Cardiac muscle cell (in vitro differentiated cells and primary cell): ENCODE results near the gene ESF1. TPM values are rescaled to one million over a fixed set of nuclear protein-coding genes. Genes with fewer than 3 reads are reported as not detected.
A peak's percentile ranks its signal among the peaks of the same experiment; 100 is the strongest.

Experiments
- DNase-seq, 2 donors: peaks; one replicate each; pipeline versions ENCODE4 v3.0.0 to v3.0.0-alpha.2; 2010 to 2017; ENCODE audit warnings: low read depth in 1 of 2, low spot score in 1 of 2
- H3K27ac ChIP-seq: fragments of 200-600 bp; sonication (generic); 2 replicates; pipeline ENCODE4 v1.5.1; 2016
- H3K27me3 ChIP-seq: fragments of 200-600 bp; sonication (generic); 2 replicates; pipeline ENCODE4 v1.6.0; 2016; ENCODE audit warnings: control low read depth
- H3K36me3 ChIP-seq: fragments of 200-600 bp; sonication (generic); 2 replicates; pipeline ENCODE4 v1.5.1; 2016; ENCODE audit warnings: control low read depth
- H3K4me1 ChIP-seq: fragments of 200-600 bp; sonication (generic); 2 replicates; pipeline ENCODE4 v1.8.1; 2017; ENCODE audit warnings: low read depth, mild to moderate bottlenecking, mixed run types
- H3K4me3 ChIP-seq: fragments of 200-600 bp; sonication (generic); 2 replicates; pipeline ENCODE4 v1.5.1; 2016; ENCODE audit warnings: mild to moderate bottlenecking
- H3K9me3 ChIP-seq: fragments of 200-600 bp; sonication (generic); 2 replicates; pipeline ENCODE4 v1.5.1; 2017; ENCODE audit warnings: low read depth, mild to moderate bottlenecking, control low read depth
- CTCF ChIP-seq: IDR thresholded peaks from 2 replicates; pipeline ENCODE4 v1.5.1; 2012; ENCODE audit warnings: low read depth, mild to moderate bottlenecking, low read length
- polyA plus RNA-seq: library from polyadenylated mRNA; unstranded; fragments of >200 nt; fragmentation: Nextera tagmentation; extraction: Ambion mirVana; gene quantifications from 2 replicates; pipeline ENCODE4 v1.2.1, GENCODE V29; 2016
- total RNA-seq: library from RNA; depleted of rRNA; stranded (reverse); fragments of >200 nt; gene quantifications from 2 replicates; pipeline ENCODE4 v1.2.3, GENCODE V29; 2016

The ESF1 gene
- total and polyA plus RNA-seq, 2 experiments from 2014 or later: 9.2 to 16.6 TPM

GRCh38 chr20:13676682-13677081, 108.0 kb downstream of the ESF1 start:
- DNase-seq: no peak
- H3K4me1 ChIP-seq: no peaks in the 10 kb centered on the region
- H3K4me3 ChIP-seq: no peak overlapping the region
- H3K9me3 ChIP-seq: no peaks in the 10 kb centered on the region
- no peak for TF ChIP-seq CTCF
- H3K27ac ChIP-seq: no peak overlapping the region
- H3K36me3 ChIP-seq: no peaks in the 10 kb centered on the region
- no peaks in the 10 kb centered on the region for H3K27me3 ChIP-seq

- Histone ChIP-seq H3K27me3 (no peaks in the 10 kb centered on the region), H3K36me3 (no peaks in the 10 kb centered on the region), H3K27ac (no peak overlapping the region), H3K4me3 (no peak overlapping the region), H3K9me3 (no peaks in the 10 kb centered on the region), H3K4me1 (no peaks in the 10 kb centered on the region)
- DNase-seq: no peak
- TF ChIP-seq CTCF: no peak
These were observed 112.0 kb downstream of the ESF1 start for GRCh38 chr20:13672690-13673089.

GRCh38 chr20:13671916-13672378, 112.8 kb downstream of the ESF1 start:
- TF ChIP-seq CTCF: no peak
- no peak overlapping the region for H3K27ac ChIP-seq
- H3K4me3 ChIP-seq: no peak overlapping the region
- H3K4me1 ChIP-seq: no peaks in the 10 kb centered on the region
- no peaks in the 10 kb centered on the region for H3K27me3 ChIP-seq
- DNase-seq: peak in 1 of 2 donors; percentile 68
- H3K9me3 ChIP-seq: no peaks in the 10 kb centered on the region
- H3K36me3 ChIP-seq: no peaks in the 10 kb centered on the region

- no peak for TF ChIP-seq CTCF
- Histone ChIP-seq H3K9me3 (no peaks in the 10 kb centered on the region), H3K27me3 (no peaks in the 10 kb centered on the region), H3K4me3 (no peak overlapping the region), H3K27ac (no peak overlapping the region), H3K4me1 (no peaks in the 10 kb centered on the region), H3K36me3 (no peaks in the 10 kb centered on the region)
- DNase-seq: no peak
These were observed 113.2 kb downstream of the ESF1 start for GRCh38 chr20:13671512-13671911.

GRCh38 chr20:13670160-13670559, 114.6 kb downstream of the ESF1 start:
- no peak for DNase-seq
- Histone ChIP-seq H3K4me1 (no peaks in the 10 kb centered on the region), H3K4me3 (no peak overlapping the region), H3K36me3 (no peaks in the 10 kb centered on the region), H3K27me3 (no peaks in the 10 kb centered on the region), H3K9me3 (no peaks in the 10 kb centered on the region), H3K27ac (no peak overlapping the region)
- TF ChIP-seq CTCF: no peak
